HCT116 (cell line): ENCODE data around the gene FBXW4. TPM values are rescaled to one million over a fixed set of nuclear protein-coding genes. Genes with fewer than 3 reads are reported as not detected.

Source experiments
- ATAC-seq: fragments of 200-7000 bp; cut with Tn5 transposase; 2 replicates; pipeline ENCODE4 v1.9.1; 2020; ENCODE audit warnings: mild to moderate bottlenecking, moderate library complexity
- BruUV-seq: library from RNA; stranded (reverse); fragments of 400-500 nt; replicated peaks from 2 replicates; lab custom pipeline; 2021; lab: Mats Ljungman, UMichigan
- CTCF ChIA-PET: fragments of 300-600 bp; sonication (Branson Sonifier 250); formaldehyde crosslinking; loops from one replicate; lab custom pipeline; 2021; ENCODE audit warnings: antibody characterized with exemption; lab: Charles Lee
- POLR2A ChIA-PET: fragments of 300-600, 350-600 bp; sonication (Branson Sonifier 250); formaldehyde crosslinking; loops from one replicate; lab custom pipeline; 2021; ENCODE audit warnings: antibody characterized with exemption; lab: Charles Lee
- RAD21 ChIA-PET, 2 experiments: fragments of 300-600 bp; sonication (Branson Sonifier 250); formaldehyde crosslinking; loops; one replicate each; lab custom pipeline; 2023; ENCODE audit warnings: low total read pairs in 2 of 2; ENCODE audit not compliant: uncharacterized antibody in 2 of 2, unreplicated experiment in 2 of 2, low non-redundant PET in 1 of 2; lab: Charles Lee
- DNase-seq: peaks from one replicate; pipeline ENCODE4 v3.0.0-alpha.2; 2010; ENCODE audit warnings: low read depth, low spot score
- H2AFZ ChIP-seq: fragments of 200-600 bp; shearing (Covaris generic), sonication (generic); 2 replicates; pipeline ENCODE4 v1.6.1; 2017; ENCODE audit warnings: low read depth, mixed run types, mixed read lengths, antibody characterized with exemption, low read length; ENCODE audit not compliant: poor library complexity, severe bottlenecking
- H3K27ac ChIP-seq: 2 replicates; pipeline ENCODE4 v1.5.1; 2012; ENCODE audit warnings: low read depth, low read length
- H3K27me3 ChIP-seq: fragments of 200-600 bp; sonication (generic); 2 replicates; pipeline ENCODE4 v1.6.1; 2016; ENCODE audit warnings: mixed run types, low read length, mixed read lengths; ENCODE audit not compliant: insufficient read depth
- H3K36me3 ChIP-seq, 2 experiments: fragments of 200-500 bp in 1 of 2; fragments of 200-600 bp in 1 of 2; sonication (Bioruptor generic) in 1 of 2; sonication (generic) in 1 of 2; 2 replicates each; pipeline versions ENCODE4 v1.5.1 to v1.6.1; 2014 to 2016; ENCODE audit warnings: low read length in 2 of 2, inconsistent platforms in 1 of 2, mixed read lengths in 1 of 2, mixed run types in 1 of 2; ENCODE audit not compliant: insufficient read depth in 2 of 2, control insufficient read depth in 1 of 2
- H3K4me1 ChIP-seq, 2 experiments: fragments of 200-600 bp in 1 of 2; sonication (generic) in 1 of 2; 2 replicates each; pipeline versions ENCODE4 v1.5.1 to v1.6.1; 2012 to 2017; ENCODE audit warnings: low read length in 2 of 2, inconsistent platforms in 1 of 2, mild to moderate bottlenecking in 1 of 2, mixed read lengths in 1 of 2, mixed run types in 1 of 2, moderate library complexity in 1 of 2; ENCODE audit not compliant: insufficient read depth in 2 of 2, control insufficient read depth in 1 of 2
- H3K4me2 ChIP-seq: fragments of 200-600 bp; sonication (generic); 2 replicates; pipeline ENCODE4 v1.6.1; 2017; ENCODE audit warnings: mixed run types, low read length, mixed read lengths
- H3K4me3 ChIP-seq, 2 experiments: fragments of 200-600 bp in 1 of 2; sonication (generic) in 1 of 2; replicated peaks in 1 of 2; 2 replicates each; pipeline ENCODE4 v1.5.1; 2011 to 2016; ENCODE audit warnings: low read length in 2 of 2, control low read depth in 1 of 2, low read depth in 1 of 2, mild to moderate bottlenecking in 1 of 2, mixed read lengths in 1 of 2, mixed run types in 1 of 2
- H3K79me2 ChIP-seq: fragments of 200-600 bp; sonication (generic); 2 replicates; pipeline ENCODE4 v1.6.1; 2017; ENCODE audit warnings: mild to moderate bottlenecking, mixed run types, low read length, moderate library complexity, mixed read lengths; ENCODE audit not compliant: insufficient read depth
- H3K9ac ChIP-seq: fragments of 200-600 bp; sonication (generic); 2 replicates; pipeline ENCODE4 v1.6.1; 2016; ENCODE audit warnings: low read length, mixed read lengths
- H3K9me2 ChIP-seq: fragments of 200-600 bp; sonication (generic), shearing (Covaris generic); 2 replicates; pipeline ENCODE4 v1.6.1; 2017; ENCODE audit warnings: mixed run types, mild to moderate bottlenecking, moderate library complexity; ENCODE audit not compliant: insufficient read depth
- H3K9me3 ChIP-seq, 2 experiments: fragments of 200-500 bp in 1 of 2; fragments of 200-600 bp in 1 of 2; sonication (Bioruptor generic) in 1 of 2; sonication (generic) in 1 of 2; 2 replicates each; pipeline ENCODE4 v1.6.1; 2014 to 2017; ENCODE audit warnings: low read length in 2 of 2, mixed read lengths in 2 of 2, inconsistent platforms in 1 of 2, low read depth in 1 of 2, mild to moderate bottlenecking in 1 of 2, mixed run types in 1 of 2, moderate library complexity in 1 of 2; ENCODE audit not compliant: control insufficient read depth in 1 of 2, insufficient read depth in 1 of 2
- H4K20me1 ChIP-seq: fragments of 200-600 bp; sonication (generic), shearing (Covaris generic); 2 replicates; pipeline ENCODE4 v1.6.1; 2017; ENCODE audit warnings: mixed run types, mild to moderate bottlenecking, moderate library complexity; ENCODE audit not compliant: insufficient read depth
- CEBPB ChIP-seq: IDR thresholded peaks from 2 replicates; pipeline ENCODE4 v1.6.1; 2012; ENCODE audit warnings: low read depth
- CTCF ChIP-seq, 3 experiments: fragments of 200-600 bp in 1 of 3; sonication (generic) in 1 of 3; IDR thresholded peaks in 2 of 3; conservative IDR thresholded peaks in 1 of 3; 2 replicates each; pipeline ENCODE4 v1.5.1; 2012 to 2017; ENCODE audit warnings: low read depth in 2 of 3, low read length in 2 of 3, antibody characterized with exemption in 1 of 3, borderline replicate concordance in 1 of 3, control low read depth in 1 of 3, mild to moderate bottlenecking in 1 of 3, mixed read lengths in 1 of 3, mixed run types in 1 of 3, moderate library complexity in 1 of 3; ENCODE audit not compliant: insufficient read depth in 1 of 3
- EZH2 ChIP-seq: fragments of 200-600 bp; sonication (generic); IDR thresholded peaks from 2 replicates; pipeline ENCODE4 v1.6.1; 2017; ENCODE audit warnings: antibody characterized with exemption, mixed run types
- EZH2phosphoT487 ChIP-seq: fragments of 200-600 bp; IDR thresholded peaks from 2 replicates; pipeline ENCODE4 v1.6.1; 2018; ENCODE audit warnings: antibody characterized with exemption, borderline replicate concordance
- FOSL1 ChIP-seq: IDR thresholded peaks from 2 replicates; pipeline ENCODE4 v1.6.1; 2012; ENCODE audit warnings: low read depth
- JUND ChIP-seq: IDR thresholded peaks from 2 replicates; pipeline ENCODE4 v1.6.1; 2012
- MAX ChIP-seq: IDR thresholded peaks from 2 replicates; pipeline ENCODE4 v1.6.1; 2012
- POLR2A ChIP-seq: IDR thresholded peaks from 2 replicates; pipeline ENCODE4 v1.7.0; 2011; ENCODE audit warnings: borderline replicate concordance; ENCODE audit not compliant: insufficient read depth, insufficient read length; ENCODE audit errors: extremely low read depth
- POLR2AphosphoS5 ChIP-seq: IDR thresholded peaks from 2 replicates; pipeline ENCODE4 v1.6.1; 2011; ENCODE audit warnings: mild to moderate bottlenecking, low read depth, low read length, moderate library complexity
- RAD21 ChIP-seq: IDR thresholded peaks from 2 replicates; pipeline ENCODE4 v1.6.1; 2012; ENCODE audit warnings: low read depth, mild to moderate bottlenecking
- REST ChIP-seq: IDR thresholded peaks from 2 replicates; pipeline ENCODE4 v1.6.1; 2012; ENCODE audit warnings: low read depth
- SIN3A ChIP-seq: IDR thresholded peaks from 2 replicates; pipeline ENCODE4 v1.6.1; 2012; ENCODE audit warnings: low read depth
- SP1 ChIP-seq: IDR thresholded peaks from 2 replicates; pipeline ENCODE4 v1.6.1; 2012; ENCODE audit warnings: low read depth
- YY1 ChIP-seq: IDR thresholded peaks from 2 replicates; pipeline ENCODE4 v1.6.1; 2011; ENCODE audit warnings: low read length, low read depth, moderate library complexity, mild to moderate bottlenecking; ENCODE audit not compliant: insufficient replicate concordance; ENCODE audit errors: extremely low read depth
- ZNF274 ChIP-seq: fragments of 200-500 bp; sonication (Bioruptor generic); IDR thresholded peaks from 2 replicates; pipeline ENCODE4 v1.6.1; 2014; ENCODE audit warnings: mild to moderate bottlenecking, low read depth, low read length, inconsistent platforms
- intact Hi-C: fragments of 100-400 bp; cut with micrococcal nuclease; formaldehyde crosslinking; loops from 2 replicates; pipeline ENCODE4 v1.10.0; 2022
- total RNA-seq: library from RNA; stranded (reverse); gene quantifications from one replicate; pipeline ENCODE4 v1.2.1, GENCODE V29; 2021; ENCODE audit not compliant: unreplicated experiment

The FBXW4 gene
- total RNA-seq, 1 experiment from 2014 or later, result 35.3 TPM

- Histone ChIP-seq H3K9me2 (no peaks in the 10 kb centered on the region), H3K4me2 (no peak overlapping the region), H3K79me2 (no peaks in the 10 kb centered on the region), H3K36me3 (no peaks in the 10 kb centered on the region), H3K9ac (no peak overlapping the region), H3K27me3 (no peaks in the 10 kb centered on the region), H3K9me3 (no peaks in the 10 kb centered on the region), H3K27ac (no peak overlapping the region), H3K4me1 (no peaks in the 10 kb centered on the region), H4K20me1 (no peaks in the 10 kb centered on the region), H3K4me3 (no peak overlapping the region), H2AFZ (no peak overlapping the region)
- no TSS peak for BruUV-seq
- intact Hi-C loops, result no loop called here
- ChIA-PET RAD21 (no interaction called here), CTCF (no interaction called here), POLR2A (no interaction called here)
- no peak for DNase-seq
- ATAC-seq, result no peak
- TF ChIP-seq SIN3A (no peak), CTCF (IDR thresholded peaks at IDR 0.05 in 2 of 3, conservative IDR thresholded peaks at IDR 0.05 in 1 of 3; ENCODE audit: borderline replicate concordance in 1 of 3, insufficient read depth in 1 of 3, low read depth in 2 of 3, low read length in 2 of 3) (no peak), MAX (no peak), RAD21 (no peak), EZH2 (no peak), CEBPB (no peak), SP1 (no peak), FOSL1 (no peak), EZH2phosphoT487 (no peak), JUND (no peak), POLR2AphosphoS5 (no peak), YY1 (no peak), POLR2A (no peak), ZNF274 (no peak), REST (no peak)
These were observed 12.7 kb downstream of the FBXW4 start for GRCh38 chr10:101682172-101682825.
